Ammon's horn (tissue), 1 donor: ENCODE measurements around the gene KLHL5.
"Not testable (repeated sequence)": the region's sequence is repeated elsewhere in the genome, so short reads cannot be mapped to it uniquely, and the experiment has no call there.

Experiments
- DNase-seq: peaks from one replicate; pipeline ENCODE4 v3.0.0-alpha.2; 2016; ENCODE audit warnings: low spot score

KLHL5 gene, protein sequence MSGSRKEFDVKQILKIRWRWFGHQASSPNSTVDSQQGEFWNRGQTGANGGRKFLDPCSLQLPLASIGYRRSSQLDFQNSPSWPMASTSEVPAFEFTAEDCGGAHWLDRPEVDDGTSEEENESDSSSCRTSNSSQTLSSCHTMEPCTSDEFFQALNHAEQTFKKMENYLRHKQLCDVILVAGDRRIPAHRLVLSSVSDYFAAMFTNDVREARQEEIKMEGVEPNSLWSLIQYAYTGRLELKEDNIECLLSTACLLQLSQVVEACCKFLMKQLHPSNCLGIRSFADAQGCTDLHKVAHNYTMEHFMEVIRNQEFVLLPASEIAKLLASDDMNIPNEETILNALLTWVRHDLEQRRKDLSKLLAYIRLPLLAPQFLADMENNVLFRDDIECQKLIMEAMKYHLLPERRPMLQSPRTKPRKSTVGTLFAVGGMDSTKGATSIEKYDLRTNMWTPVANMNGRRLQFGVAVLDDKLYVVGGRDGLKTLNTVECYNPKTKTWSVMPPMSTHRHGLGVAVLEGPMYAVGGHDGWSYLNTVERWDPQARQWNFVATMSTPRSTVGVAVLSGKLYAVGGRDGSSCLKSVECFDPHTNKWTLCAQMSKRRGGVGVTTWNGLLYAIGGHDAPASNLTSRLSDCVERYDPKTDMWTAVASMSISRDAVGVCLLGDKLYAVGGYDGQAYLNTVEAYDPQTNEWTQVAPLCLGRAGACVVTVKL

DNA sequence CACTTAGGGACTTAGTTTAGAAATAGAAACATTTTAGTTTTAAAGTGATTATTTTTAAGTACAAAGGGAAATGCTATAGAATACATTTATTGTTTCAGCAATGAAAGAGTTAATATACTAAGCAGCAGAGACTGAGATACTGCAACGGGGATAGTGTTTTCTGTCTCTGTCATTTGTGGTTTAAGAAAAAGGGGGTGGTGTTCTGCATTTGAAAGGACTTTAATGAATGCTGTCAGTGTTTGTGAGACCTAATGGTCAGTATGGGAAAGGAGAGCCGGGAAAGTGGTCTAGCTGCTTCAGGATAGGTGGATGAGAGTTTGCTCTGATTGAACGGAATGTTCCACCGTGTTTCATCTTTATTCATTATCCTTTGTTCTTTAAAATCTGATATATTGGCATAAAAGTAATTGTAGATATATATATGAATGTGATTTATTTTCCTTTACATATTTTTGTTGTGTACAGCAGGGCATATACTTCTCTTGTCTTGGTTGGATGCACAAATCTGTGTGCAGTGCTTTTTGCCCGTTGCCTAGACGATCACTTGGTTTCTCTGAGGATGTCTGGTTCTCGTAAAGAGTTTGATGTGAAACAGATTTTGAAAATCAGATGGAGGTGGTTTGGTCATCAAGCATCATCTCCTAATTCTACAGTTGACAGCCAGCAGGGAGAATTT, at the start of gene KLHL5:
KLHL5 (plus strand) TSS at position 139 of the 676 bp plus-strand sequence; CDS start at position 560, 421 bp downstream.
- peak; percentile 47 for DNase-seq

DNA sequence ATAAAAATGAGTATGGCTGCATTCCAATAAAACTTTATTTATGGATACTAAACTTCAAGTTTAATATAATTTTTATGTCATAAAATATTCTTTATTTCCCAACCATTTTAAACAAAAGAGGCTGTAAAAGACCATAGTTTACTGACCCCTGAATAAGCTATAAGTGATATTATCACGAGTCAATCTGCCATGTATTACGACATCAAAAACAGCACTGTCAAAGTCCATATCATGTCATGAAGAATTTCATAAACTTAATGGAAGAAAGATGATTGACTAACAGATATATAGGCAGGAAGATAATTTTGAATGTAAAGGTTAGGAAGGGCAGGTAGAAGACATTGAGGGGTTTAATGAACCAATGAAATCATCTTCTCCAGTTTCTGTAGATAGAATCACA, 48.0 kb upstream of the KLHL5 start:
- no peak for DNase-seq

DNA sequence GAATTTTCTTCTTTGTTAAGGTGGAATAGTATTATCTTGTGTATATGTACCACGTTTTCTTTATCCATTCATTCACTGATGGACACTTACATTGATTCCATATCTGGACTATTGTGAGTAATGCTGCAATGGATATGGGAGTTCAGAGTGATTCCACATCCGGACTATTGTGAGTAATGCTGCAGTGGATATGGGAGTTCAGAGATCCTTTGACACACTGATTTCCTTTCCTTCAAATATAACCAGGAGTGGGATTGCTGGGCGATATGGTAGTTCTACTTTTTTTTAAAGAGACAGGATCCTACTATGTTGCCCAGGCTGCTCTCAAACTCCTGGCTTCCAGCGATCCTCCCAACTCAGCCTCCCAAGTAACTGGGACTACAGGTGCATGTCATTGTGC, 41.9 kb upstream of the KLHL5 start:
- no peak for DNase-seq

DNA sequence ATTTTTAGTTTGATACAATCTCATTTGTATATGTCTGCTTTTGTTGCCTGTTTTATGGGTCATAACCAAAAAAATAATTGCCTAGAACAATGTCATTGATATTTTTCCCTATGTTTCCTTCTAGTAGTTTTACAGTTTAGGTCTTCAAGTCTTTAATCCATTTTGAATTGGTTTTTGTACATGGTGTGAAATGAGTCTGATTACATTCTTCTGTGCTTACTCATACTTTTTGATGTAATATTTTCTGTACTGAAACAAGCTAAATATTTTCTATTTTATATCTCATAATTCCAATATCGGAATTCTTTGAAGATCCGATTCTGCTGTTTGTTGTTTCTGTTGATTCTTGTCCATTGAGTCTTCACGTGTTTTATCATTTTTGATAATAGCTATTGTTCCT, 40.4 kb upstream of the KLHL5 start:
- no peak for DNase-seq

DNA sequence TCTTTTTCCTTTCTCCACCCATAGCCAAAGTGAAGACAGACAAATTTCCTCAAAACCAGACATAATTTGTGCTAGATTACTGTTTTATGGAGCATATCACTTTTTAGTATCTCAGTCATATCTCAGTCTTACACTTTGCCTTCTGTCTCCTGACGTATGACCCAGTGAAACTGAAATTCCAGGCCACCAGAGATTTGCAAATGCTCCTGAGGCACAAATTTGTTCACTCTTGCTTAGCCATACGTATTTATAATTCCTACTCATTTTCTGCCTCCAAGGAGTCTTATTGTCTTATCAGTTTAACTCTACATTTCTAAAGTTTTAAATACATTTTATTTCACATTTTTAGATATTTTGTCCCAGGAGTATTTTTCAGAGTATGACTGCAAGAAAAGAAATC, 39.8 kb upstream of the KLHL5 start:
- DNase-seq, result no peak

DNA sequence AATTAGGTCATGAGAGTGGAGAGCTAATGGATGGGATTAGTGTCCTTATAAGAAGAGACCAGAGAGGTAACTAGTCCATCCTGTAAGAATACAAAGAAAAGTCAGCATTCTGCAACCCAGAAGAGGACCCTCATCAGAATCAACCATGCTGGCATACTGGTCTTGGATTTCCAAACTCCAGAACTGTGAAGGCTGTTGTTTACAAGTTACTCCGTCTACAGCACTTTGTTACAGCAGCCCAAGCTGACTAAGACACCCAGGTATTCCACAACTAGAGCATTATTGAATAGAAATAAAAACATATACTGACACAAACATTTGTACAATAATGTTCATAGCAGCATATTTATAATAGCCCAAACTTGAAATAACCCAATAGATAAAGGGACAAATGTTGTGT, 39.0 kb upstream of the KLHL5 start:
- DNase-seq, result no peak

DNA sequence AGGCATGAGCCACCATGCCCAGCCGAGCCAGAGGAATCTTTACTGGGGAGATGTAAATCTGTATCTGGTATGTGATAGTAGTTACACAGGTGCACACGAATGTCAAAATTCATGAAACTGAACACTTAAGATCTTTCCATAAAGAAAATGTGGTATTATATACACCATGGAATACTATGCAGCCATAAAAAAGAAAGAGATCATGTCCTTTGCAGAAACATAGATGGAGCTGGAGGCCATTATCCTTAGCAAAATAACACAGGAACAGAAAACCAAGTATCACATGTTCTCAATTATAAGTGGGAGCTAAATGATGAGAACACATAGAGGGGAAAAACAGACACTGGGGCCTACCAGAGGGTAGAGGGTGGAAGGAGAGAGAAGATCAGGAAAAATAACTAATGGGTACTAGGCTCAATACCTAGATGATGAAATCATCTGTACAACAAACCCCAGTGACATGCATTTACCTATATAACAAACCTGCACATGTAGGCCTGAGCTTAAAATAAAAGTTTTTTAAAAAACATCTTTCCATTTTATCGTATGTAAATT, 37.6 kb upstream of the KLHL5 start:
- no peak for DNase-seq

DNA sequence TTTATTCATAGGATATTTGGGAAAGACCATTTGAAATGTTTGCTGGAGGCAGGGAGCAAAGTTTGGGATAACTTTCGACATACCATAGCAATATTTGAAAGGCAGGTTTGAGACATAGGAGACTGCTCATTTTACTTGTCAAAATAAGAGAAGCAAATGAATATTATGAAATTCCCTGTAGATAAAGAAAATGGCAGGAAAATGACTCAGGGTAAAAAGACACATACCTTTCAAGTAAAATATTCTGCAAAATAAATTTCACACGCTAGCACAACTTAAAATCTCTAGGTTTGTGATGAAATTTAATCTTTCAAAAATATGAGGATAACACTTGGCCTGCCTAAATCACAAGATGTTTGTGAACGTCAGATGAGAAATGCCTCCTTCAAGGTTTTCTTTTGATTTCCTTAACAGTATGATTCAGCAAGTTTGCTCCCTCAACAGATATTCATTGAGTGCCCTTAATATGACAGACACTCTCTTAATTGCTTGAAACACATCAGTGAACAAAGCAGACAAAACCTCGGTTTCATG, 36.4 kb upstream of the KLHL5 start:
- DNase-seq, result no peak

DNA sequence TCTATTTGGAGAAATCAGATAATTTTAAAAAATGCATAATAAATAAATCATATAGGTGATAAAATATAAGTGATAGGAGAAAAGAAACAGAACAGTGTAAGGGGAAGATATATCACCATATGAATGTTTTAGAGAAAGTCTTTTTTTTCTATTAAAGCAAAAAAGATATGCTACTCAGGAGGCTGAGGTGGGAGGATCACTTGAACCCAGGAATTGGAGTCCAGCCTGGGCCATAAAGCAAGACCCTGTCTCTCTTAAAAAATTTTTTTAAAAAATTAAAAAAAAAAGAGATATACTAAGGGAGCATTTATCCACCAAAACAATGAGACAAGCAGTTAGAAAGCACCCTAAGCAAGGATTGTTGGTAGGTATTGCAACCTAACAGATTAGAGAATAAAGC, 35.9 kb upstream of the KLHL5 start:
- no peak for DNase-seq

DNA sequence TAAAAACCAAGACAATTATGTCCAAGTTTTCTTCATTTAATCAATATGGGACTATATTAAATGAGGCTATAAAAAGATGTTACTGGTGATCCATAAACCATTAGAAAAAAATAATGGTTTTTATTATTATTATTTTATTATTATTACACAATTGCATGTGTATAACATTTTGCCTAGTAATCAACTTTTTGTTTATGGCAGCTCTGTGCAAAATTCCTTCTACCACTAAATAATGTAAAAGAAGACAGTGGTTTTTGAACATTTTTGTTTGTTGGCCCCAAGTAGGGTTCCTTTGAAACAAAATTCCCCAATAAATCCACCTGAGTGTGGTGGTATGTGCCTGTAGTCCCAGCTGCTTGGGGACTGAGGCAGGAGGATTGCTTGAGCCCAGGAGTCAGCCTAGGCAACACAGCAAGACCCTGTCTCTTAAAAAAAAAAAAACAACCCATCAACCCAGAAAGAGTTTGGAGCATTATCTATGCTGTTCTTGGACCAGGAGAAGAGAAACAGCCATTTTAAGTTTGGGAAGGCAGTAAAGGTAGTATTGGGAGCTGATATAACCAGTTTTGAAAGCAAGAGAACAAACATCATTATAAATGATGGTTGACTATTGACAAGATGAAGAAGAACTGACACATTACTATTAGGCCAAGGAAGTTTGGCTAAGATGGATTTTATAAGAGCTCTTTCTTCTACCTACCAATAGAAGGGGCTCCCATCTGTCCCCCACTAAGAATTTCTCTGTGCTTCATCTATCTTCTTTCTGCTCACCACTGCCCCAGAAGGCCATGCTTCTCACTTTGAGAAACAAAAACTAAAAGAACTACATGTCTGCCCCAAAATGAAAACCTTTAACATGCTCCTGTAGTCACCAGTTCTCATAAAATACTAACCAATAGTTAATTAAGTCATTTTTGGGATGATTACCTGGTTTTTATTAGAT, 32.0 kb upstream of the KLHL5 start:
- no peak for DNase-seq

DNA sequence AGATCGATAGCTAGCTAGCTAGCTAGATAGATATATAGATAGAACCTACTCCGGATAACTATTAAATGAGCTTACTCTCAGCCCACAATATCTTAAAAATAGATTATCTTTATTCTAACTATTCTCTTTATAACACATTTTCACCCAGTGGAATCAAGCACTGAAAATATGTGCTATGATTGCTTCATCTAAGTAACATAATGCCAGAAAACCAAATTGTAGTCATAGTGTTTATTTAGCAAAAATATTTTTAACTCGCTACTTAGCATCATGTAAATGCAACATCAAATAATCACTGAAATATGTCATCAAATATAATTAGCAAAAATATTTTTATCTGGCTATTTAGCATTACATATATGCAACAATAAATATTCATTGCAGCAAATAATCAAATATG, 31.3 kb upstream of the KLHL5 start:
- DNase-seq, result no peak

DNA sequence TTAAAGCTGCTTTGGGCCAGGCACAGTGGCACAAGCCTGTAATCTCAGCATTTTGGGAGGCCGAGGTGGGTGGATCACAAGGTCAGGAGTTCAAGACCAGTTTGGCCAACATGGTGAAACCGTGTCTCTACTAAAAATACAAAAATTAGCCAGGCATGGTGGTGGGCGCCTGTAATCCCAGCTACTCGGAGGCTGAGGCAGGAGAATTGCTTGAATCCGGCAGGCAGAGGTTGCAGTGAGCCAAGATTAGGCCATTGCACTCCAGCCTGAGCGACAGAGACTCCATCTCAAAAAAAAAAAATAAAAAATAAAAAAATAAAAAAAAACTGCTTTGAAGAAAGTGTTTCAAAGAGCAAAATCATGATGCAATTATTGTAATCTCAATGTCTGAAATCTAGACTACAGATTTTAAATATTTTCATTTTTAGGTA, 30.4 kb upstream of the KLHL5 start:
- DNase-seq, result not testable (repeated sequence)

DNA sequence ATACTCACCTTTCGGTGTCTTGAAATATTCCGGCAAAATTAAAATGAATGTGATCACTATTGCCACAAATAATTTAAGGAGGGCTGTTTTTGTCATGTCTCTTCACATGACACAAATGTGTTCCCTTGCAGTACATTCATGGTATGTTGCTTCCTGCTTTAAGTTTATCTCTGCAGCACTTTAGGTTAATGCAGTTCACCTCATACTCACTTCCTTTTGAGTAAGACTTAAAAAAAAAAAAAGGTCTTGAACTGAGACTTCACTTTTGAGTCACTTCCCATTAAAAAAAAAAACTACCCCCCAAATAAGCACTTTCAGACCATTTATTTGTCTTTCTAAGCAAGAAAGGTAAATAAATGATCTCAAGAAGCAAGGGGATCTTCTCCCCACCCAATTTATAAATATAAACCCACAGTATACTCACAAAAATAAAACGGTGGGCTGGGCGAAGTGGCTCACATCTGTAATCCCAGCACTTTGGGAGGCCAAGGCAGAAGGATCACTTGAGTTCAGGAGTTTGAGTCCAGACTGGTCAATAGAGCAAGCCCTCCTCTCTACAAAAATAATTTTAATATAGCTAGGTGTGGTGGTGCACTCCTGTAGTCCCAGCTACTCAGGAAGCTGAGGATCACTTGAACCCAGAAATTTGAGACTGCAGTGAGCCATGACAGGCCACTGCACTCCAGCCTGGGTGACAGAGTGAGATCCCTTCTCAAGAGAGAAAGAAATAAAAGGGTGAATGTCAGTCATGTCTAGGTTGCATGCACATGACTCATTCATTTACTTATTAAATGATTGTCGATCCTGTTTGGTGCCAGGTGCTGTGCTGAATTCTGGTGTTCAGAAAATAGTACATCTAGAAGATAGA, 29.6 kb upstream of the KLHL5 start, which contains the start of gene TMEM156:
TMEM156 (minus strand) TSS at position 192 of the 868 bp plus-strand sequence; CDS start at position 96, 96 bp downstream.
- no peak for DNase-seq

DNA sequence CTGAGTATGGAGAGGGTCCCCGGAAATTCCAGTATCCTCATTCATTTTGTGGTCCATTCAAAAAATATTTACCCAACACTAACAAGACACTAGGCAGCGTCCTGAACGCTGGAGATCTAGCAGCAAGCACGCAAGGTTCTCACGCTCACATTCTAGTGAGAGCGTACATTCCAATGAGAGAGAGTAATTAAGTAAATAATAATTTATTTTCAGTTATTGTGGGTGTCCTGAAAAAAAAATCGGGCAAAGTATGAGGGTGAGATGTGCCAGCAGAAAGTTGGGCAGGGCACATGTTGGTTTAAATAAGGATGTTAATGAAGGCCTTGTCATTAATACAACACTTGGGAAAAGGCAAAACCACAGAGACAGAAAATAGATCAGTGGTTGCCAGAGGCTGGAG, 25.9 kb upstream of the KLHL5 start:
- no peak for DNase-seq

DNA sequence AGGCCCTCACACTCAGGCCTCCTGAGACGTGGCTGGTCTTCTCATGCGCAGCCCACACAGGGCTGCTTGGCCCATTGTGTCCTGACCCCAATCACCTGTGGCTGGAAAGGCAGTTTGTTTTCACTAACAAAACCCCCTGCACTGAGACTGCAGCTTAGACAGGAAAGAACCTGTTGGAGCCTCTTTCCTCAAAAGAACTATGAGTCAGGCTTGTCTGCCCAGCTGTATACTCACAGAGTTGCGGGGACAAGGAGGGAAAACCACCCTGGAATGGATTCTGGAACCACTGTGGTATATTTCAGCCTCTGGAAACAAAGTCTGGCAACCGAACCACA, 24.6 kb upstream of the KLHL5 start:
- DNase-seq, result no peak

DNA sequence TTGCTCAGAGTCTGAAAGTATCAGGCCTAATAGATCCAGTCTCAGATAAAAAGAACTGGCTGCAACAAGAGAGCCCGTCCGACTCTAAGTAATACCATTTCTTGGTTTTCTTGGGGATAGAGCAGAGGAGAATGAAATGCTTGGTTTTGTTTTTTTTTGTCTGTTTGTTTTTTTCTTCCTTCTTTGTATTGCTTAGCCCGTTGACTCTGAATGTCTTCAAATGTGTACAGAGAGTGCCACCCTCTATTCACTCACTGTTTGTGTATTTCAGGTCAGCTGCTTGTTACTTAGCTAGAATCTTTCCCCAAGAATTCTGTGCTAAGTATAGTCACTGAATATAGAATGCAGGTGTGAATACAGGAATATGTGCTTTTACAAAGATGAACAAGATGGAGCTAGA, 24.1 kb upstream of the KLHL5 start:
- DNase-seq, result no peak

DNA sequence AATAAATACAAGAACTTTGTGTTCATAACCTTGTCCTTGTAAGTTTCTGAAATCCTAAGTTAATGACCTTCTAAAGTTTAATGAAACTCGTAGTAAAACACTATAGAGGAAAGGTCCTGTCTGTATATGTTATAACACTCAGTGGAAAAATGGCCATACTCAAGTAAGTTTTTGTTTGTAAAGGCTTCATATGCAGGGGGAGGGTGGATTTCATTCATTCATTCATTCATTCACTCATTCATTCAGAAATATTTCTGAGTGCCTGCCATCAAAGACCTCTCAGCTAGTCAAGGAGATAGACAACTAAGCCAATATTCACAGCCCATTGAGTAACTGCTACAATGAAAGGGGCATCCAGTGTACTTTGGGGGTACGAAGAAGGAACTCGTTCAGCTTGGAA, 22.9 kb upstream of the KLHL5 start:
- no peak for DNase-seq

DNA sequence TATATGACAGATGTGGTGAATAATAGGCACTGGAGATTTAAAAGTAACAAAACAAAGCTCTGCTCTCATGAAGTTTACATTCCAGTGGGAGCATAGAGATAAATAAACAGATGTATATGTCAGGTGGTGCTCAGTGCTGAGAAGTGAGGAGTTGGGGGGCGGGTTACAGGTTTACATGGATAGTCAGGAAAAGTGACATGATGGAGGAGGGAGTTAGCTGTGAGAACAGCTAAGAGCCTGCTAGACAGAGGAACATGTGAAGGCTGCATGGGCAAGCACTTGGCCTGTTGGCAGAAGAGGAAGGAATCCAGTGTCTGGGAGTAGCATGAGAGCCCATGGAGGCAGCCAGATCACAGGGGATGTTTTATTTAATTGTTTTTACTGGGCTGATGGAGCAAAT, 19.7 kb upstream of the KLHL5 start:
- peak; percentile 82 for DNase-seq

DNA sequence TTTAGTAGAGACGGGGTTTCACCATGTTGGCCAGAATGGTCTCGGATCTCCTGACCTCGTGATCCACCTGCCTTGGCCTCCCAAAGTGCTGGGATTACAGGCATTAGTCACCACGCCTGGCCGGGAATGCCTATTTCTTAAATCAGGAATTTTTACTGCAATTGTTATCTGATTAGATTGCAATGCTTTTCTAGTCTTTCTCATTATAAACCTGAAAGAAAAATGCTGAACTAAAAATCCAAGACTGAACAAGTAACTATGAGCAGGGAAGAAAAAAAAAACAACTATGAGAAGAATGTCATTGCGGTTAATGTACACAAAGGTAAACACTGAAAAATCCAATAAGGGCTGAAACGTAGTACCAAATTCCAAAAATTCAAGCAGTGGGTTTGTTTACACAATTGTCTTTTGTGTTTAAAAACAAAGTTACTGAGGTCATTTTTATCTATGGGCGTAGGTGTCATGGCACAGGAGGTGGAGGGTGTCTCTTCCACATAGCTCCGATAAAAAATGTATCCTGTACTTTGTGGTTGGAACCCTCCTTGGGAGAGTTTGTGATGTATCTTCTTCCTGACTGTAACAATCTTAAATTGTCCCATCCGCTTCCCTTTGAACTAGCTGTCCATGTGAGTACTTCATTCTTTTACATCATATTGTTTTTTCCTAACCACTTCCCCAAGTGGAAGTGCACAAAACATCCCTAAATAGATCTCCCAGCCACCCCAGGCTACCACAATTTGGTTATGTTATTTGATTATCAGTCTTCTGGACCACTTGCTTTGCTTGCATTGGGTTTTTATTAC, 18.8 kb upstream of the KLHL5 start:
- peak; percentile 48 for DNase-seq
